Nephron progenitor cell (in vitro differentiated cells): ENCODE data around the gene BICC1.

Experiments used
- DNase-seq: peaks from one replicate; pipeline ENCODE4 v3.0.0; 2021
- H3K27ac Mint-ChIP-seq: 2 replicates; pipeline ENCODE4 v1.8.0; 2021; ENCODE audit warnings: mild to moderate bottlenecking, moderate library complexity, mixed read lengths
- H3K27me3 Mint-ChIP-seq: 2 replicates; pipeline ENCODE4 v1.8.0; 2021; ENCODE audit warnings: mild to moderate bottlenecking, low read depth, mixed read lengths; ENCODE audit not compliant: poor library complexity
- H3K36me3 Mint-ChIP-seq: 2 replicates; pipeline ENCODE4 v1.8.0; 2021; ENCODE audit warnings: low read depth, mixed read lengths
- H3K4me1 Mint-ChIP-seq: 2 replicates; pipeline ENCODE4 v1.8.0; 2021; ENCODE audit warnings: mixed read lengths
- H3K4me3 Mint-ChIP-seq: 2 replicates; pipeline ENCODE4 v1.8.0; 2021; ENCODE audit warnings: mild to moderate bottlenecking, moderate library complexity, mixed read lengths
- H3K9me3 Mint-ChIP-seq: 2 replicates; pipeline ENCODE4 v1.8.0; 2021; ENCODE audit warnings: mild to moderate bottlenecking, moderate library complexity, mixed read lengths
- TF ChIP-seq, protein P1 (sequence below): fragments of 200-600 bp; sonication (generic); IDR thresholded peaks from 2 replicates; pipeline ENCODE4 v1.5.0; 2021; ENCODE audit warnings: antibody characterized with exemption

Gene BICC1

DNA sequence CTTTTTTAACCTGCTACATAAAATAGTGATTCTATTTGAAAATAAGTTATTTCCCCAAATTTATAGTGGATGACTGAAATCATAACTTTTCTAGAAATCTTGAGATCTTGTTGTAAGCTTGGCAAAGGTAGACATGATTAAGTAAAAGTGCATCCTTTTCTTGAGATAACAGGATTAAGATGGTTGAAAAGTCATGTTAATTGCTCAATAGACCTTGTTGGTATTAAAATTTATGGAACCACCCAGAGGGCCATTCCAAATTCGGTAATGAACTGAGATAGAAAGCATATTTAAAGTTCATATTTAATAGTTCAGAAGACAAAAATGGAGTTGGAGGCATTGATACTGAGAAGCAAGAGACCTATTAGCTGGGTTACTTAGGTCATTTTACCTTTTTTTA, 139.1 kb downstream of the BICC1 start:
- Mint-ChIP-seq H3K27ac (no peak overlapping the region), H3K36me3 (no peaks in the 10 kb centered on the region), H3K4me3 (no peak overlapping the region), H3K9me3 (peaks cover 6% of the 10 kb centered on the region), H3K4me1 (no peaks in the 10 kb centered on the region), H3K27me3 (peaks cover 4% of the 10 kb centered on the region)
- DNase-seq = no peak
- TF ChIP-seq, protein P1, sequence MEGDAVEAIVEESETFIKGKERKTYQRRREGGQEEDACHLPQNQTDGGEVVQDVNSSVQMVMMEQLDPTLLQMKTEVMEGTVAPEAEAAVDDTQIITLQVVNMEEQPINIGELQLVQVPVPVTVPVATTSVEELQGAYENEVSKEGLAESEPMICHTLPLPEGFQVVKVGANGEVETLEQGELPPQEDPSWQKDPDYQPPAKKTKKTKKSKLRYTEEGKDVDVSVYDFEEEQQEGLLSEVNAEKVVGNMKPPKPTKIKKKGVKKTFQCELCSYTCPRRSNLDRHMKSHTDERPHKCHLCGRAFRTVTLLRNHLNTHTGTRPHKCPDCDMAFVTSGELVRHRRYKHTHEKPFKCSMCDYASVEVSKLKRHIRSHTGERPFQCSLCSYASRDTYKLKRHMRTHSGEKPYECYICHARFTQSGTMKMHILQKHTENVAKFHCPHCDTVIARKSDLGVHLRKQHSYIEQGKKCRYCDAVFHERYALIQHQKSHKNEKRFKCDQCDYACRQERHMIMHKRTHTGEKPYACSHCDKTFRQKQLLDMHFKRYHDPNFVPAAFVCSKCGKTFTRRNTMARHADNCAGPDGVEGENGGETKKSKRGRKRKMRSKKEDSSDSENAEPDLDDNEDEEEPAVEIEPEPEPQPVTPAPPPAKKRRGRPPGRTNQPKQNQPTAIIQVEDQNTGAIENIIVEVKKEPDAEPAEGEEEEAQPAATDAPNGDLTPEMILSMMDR = no peak

GRCh38 chr10:58653139-58653538, 140.5 kb downstream of the BICC1 start:
- TF ChIP-seq, protein P1 = no peak
- Mint-ChIP-seq H3K4me3 (no peak overlapping the region), H3K36me3 (no peaks in the 10 kb centered on the region), H3K27ac (no peak overlapping the region), H3K27me3 (peaks cover 4% of the 10 kb centered on the region), H3K9me3 (peaks cover 7% of the 10 kb centered on the region), H3K4me1 (no peaks in the 10 kb centered on the region)
- DNase-seq = no peak

GRCh38 chr10:58660575-58661255, 148.0 kb downstream of the BICC1 start:
- Mint-ChIP-seq H3K27me3 (no peaks in the 10 kb centered on the region), H3K4me1 (no peaks in the 10 kb centered on the region), H3K27ac (no peak overlapping the region), H3K9me3 (peaks cover 30% of the 10 kb centered on the region), H3K4me3 (no peak overlapping the region), H3K36me3 (peaks cover 9% of the 10 kb centered on the region)
- no peak for DNase-seq
- TF ChIP-seq, protein P1 = no peak

DNA sequence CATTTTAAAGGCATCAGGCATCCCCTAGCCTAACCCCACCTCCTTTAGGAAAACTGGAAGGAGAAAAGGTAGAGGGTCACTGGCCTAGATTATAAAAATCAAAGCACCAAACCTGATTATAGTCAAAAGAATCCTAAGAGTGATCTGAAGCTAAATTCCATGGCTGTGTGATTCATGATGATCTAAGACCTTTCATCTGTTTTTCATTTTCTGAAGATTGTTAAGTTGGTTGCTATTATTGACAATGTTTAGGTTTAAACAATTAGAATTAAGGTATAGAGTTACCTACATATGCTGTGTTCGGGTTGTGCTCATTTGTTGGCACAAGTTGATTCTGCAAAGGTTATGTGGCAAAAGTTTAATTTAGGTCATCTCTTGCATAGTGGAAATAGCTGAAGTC, 148.7 kb downstream of the BICC1 start:
- Mint-ChIP-seq H3K27me3 (no peaks in the 10 kb centered on the region), H3K27ac (no peak overlapping the region), H3K9me3 (peaks cover 31% of the 10 kb centered on the region), H3K4me1 (no peaks in the 10 kb centered on the region), H3K36me3 (peaks cover 9% of the 10 kb centered on the region), H3K4me3 (no peak overlapping the region)
- TF ChIP-seq, protein P1 = no peak
- DNase-seq = no peak

DNA sequence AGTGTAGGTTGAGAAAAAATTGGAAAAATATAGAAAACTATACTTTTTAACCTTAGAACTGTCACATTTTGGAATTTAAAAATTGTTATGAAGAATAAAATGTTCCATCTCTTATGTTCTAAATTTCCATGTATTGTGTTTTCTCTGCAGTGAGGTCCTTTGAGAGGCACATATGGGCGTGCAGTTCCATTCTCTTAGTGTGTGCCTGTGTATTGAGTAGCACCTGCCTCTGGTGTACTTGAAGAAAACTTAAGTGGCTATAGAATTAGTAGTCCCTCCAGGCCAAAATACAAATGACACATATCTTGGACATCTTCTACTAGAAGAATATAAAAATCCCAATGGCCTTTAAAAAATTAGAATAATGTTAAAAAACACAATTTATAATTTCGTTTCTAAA, 149.2 kb downstream of the BICC1 start:
- Mint-ChIP-seq H3K4me1 (no peaks in the 10 kb centered on the region), H3K27me3 (no peaks in the 10 kb centered on the region), H3K27ac (no peak overlapping the region), H3K36me3 (peaks cover 9% of the 10 kb centered on the region), H3K9me3 (peaks cover 28% of the 10 kb centered on the region), H3K4me3 (no peak overlapping the region)
- TF ChIP-seq, protein P1 = no peak
- DNase-seq = no peak

DNA sequence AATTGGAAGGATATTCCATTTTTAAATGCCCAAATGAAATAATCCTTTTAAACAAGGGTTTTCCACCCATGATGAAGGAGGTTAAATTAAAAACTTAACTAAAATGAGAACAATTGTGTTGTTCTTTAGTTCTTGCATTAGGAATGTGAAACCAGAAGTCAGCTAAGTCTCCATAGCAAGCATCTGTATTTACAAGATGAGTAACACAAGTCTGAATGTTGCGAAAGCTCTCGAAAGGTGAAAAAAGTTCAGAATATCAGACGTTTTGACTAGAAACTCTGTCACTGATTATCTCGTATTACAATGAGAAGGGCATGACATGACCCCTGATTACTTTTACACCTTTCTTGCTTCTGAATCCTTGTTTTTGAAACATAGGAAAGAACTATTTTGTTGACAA, 149.6 kb downstream of the BICC1 start:
- no peaks in the 10 kb centered on the region for H3K4me1 Mint-ChIP-seq
- H3K9me3 Mint-ChIP-seq = peaks cover 27% of the 10 kb centered on the region
- H3K27me3 Mint-ChIP-seq = no peaks in the 10 kb centered on the region
- no peak for DNase-seq
- H3K4me3 Mint-ChIP-seq = no peak overlapping the region
- H3K27ac Mint-ChIP-seq = no peak overlapping the region
- peaks cover 9% of the 10 kb centered on the region for H3K36me3 Mint-ChIP-seq
- TF ChIP-seq, protein P1 = no peak
